HG03521 (cell line): ENCODE results near the gene LINGO1.

Source experiments
- ATAC-seq: cut with Tn5 transposase; IDR thresholded peaks from one replicate; pipeline ENCODE4 v1.9.1; 2021; ENCODE audit warnings: mild to moderate bottlenecking, moderate library complexity; ENCODE audit not compliant: unreplicated experiment

The LINGO1 gene

DNA sequence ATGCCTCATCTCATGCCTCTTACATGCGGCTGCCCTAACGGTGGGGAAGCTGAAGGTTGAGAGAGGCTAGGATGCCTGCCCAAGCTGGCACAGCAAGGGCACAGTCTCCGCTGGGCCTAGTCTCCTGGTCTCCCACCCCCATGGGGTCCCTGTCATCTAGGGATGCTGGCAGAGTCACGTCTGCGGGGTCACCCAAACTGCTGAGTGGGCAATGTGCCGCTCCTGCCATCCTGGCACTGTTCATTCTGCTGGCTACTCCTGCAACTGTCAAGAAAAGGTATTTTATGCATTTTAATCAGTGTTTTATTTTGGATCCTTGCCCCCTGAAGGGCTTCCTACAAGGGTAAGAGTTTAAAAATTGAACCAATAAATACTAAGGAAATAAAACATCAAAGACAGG is 12.8 kb downstream of the LINGO1 start:
- no peak for ATAC-seq

DNA sequence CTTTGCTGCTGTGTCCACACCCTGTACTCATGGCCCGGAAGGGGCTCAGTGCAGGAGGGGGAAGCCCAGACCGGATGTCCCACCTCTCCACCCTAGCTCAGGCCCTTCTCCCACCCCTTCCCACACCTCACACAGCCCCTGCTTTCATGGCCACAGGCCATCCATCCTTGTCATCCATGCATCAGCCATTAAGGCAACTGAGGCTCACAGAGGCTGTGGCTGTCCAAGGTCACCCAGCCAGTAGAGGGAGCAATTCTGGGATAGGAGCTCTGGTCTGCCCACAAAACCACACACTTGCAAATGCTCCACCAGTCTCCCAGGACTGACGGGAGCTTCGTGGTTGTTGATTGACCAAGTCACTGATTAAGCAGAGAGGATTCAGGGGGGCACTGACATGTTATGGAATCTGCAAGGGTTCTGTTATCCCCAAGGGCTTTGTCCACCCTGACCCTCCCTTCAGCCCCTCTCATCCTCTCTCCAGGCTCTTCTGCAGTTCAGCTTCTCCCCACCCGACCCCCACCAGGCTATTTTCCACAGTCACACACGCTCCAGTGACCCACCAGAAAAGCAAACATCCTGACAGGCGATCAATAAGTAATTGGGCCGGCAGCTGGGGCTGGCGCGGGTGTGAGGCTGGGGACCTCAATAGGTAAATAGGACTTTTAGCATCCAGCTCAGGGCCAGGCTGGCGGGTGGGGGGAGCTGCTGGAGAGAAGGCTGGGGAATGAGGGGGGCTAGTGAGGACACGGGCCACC is 15.1 kb downstream of the LINGO1 start:
- no peak for ATAC-seq

DNA sequence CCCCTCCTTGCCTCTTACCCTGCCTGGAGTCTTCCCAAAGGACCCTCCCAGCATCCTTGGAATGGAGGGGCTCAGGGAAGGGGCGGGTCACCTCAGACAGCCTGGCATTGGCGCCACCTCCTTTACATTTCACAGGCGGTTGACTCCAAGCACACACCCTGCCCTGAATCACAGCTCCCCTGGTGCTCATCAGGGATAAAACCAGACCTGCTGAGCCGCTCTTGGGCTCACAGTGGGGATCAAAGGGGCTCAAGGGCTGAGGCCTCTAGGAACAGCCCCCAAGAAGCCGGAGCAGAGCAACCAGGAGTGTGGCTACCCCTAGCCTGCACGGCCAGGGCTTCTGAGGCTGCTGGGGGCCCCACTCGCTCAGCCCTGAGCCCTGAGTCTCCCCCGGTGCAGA is 16.6 kb downstream of the LINGO1 start:
- no peak for ATAC-seq

DNA sequence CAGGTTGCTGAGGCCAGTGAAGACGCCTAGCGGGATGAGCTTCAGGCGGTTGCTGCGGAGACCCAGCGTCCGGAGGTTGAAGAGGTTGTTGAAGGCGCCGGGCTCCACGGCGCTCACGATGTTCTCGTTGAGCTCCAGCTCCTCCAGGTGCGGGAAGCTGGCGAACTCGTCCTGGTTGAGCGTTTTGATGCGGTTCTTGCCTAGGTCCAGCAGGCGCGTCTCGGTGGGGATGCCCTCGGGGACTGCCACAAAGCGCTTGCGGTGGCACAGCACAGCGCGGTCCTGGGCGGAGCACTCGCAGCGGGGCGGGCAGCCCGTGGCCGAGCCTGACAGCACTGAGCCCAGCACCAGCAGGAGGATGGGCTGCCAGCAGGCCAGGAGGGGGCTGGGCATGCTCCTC is 17.2 kb downstream of the LINGO1 start:
- no peak for ATAC-seq

DNA sequence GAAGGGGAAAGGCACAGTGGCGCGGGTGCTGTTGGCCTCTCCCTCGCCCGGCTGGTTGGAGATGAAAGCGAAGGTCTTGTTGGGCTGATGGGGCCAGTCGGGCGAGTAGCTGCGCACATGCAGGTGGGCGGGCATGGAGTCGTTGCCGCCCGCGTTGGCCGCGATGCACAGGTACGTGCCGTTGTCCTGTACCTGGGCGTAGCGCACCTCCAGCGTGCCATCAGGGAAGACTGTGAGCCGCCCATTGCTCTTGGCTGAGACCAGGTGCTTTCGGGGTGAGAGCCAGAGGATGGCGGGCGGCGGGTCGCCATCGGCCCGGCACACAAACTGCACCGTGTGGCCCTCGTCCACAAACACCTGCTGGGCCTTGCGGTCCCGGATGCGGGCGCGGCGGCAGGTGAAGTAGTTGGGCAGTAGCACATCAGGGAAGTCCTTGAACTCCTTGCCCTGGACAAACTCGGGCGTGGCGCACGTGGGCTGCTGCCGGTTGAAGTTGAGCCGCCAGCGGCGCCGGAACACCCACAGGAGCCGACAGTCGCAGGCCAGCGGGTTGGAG is 18.4 kb downstream of the LINGO1 start:
- no peak for ATAC-seq

DNA sequence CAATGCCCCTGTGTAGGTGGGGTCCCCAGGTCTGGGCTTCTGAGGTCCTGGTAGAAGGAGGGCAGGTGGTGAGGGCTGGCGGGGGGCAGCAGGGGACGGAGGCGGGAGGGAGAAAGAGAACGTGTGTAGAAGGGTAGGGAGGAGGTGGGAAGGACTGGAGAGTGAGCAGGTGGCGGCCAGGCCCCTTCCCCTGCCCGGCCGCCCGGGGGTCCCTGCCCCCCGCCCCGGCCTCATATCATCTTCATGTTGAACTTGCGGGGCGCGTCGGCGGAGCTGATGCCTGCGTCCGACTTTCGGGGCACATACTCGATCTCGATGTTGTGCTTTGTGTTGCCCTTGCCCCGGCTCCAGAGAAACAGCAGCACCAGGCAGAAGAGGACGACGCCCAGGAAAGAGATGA is 18.9 kb downstream of the LINGO1 start:
- ATAC-seq: no peak

DNA sequence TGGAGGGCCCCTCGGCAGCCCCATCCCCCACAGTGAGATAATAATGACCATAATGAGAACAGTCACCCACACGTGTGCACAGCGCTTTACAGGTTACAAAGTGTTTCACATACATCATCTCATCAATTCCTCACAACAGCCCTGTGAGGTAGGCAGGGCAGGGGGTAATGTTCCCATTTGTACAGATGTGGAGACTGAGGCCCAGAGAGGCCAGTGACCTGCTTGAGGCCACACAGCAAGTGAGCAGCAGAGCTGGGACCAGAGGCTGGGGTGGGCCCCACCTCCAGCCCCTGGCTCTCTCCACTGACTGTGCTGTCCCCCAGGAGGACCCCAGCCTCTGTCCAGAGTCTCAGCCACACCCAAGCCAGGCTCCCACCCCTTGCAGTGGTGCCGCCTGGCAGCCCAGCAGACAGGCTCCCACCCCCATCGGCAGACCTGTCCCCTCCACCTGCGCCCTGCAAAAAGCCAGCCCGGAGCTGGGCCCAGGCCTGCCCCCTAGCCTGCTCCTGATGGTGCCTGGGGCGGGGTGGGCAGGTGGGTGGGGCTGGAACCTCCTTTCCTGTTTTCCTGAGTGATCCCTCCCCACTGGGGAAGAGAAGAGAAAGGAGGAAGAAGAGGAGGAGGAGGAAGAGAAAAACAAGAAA is 19.6 kb downstream of the LINGO1 start:
- no peak for ATAC-seq

DNA sequence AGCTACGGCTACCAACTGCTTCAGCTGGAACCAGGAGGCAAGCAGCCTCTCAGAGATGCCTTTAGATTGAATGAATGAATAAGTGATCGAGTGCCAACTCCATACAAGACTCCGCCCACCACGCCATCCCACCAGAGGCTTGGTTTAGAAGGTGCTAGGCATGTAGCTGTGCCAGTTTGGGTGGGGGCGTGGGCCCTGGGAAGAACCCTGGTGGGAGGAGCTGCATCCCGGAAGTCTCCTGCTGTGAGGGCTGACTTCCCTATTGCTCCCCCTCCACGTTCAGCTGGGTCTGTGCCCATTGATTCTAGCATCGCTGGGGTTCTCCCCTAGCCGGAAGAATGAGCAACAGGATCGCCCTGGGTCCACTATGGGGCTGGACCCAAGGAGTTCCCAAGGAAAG is 20.9 kb downstream of the LINGO1 start:
- no peak for ATAC-seq

DNA sequence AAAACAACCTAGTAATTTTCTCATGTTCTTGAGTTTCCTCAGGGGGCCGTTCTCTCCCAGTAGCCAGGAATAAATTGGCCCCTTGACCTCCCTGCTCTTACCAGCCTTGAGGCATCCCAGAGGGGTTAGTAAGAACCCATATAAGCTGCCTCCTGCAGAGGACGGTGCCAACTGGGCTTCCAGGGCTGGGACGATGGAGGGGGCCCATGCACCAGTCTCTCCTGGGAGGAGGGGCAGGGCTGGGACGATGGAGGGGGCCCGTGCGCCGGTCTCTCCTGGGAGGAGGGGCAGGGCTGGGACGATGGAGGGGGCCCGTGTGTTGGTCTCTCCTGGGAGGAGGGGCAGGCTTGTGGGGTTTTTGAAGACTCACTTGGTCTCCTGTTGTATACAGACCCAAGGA is 22.0 kb downstream of the LINGO1 start:
- no peak for ATAC-seq

DNA sequence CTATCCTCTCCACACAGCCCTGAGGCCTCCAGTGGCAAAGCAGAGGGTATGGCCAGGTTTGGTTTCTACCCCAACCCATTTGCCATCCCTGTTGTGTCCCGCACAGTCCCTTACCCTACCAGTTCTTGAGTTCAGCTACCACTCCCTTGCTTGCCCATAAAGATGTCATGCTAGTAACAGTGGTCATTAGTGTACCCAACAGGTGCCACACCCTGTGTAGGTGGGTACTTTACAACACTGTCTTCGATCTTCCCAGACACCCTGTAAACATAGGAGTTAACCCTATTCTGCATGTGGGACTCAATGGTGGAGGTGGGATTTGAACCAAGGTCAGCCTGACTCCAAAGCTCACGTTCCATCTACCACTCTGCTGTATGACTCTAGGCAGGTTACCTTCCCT is 23.2 kb downstream of the LINGO1 start:
- no peak for ATAC-seq

DNA sequence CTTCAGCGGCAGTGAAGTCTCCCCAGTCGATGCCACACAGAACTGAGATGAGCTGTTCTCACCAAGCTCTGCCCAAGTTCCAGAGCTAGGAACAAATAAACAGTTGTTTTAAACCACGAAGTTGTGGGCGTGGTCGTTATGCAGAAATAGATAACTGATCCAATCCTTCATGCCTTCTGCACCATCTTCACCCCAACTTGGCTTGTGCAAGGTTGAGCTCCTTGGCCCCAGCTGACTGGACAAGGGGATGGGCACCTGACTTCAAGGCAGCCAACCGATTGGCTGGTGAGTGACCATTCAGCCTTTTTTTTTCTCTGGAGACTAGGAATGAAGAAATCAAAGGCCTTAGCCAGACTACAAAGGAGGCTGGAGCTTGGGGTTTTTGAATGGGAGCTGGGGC is 23.9 kb downstream of the LINGO1 start:
- no peak for ATAC-seq

DNA sequence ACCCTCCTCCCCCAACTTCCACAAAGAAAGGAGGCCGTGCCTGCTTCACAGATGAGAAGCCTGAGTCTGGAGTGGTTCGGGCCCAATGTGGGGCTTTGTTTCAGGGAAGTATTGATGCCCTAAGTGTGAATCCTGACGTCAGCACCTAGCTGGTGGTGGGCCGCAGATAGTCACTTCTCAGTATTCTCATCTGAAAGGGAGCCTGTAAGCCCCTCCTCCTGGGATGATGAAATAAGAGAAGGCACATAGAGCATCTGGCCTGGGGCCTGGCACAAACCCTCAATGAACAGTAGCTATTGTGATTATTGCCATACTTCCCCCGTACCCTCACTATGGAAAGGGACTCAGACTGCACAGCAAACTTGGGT is 24.8 kb downstream of the LINGO1 start:
- ATAC-seq: no peak

DNA sequence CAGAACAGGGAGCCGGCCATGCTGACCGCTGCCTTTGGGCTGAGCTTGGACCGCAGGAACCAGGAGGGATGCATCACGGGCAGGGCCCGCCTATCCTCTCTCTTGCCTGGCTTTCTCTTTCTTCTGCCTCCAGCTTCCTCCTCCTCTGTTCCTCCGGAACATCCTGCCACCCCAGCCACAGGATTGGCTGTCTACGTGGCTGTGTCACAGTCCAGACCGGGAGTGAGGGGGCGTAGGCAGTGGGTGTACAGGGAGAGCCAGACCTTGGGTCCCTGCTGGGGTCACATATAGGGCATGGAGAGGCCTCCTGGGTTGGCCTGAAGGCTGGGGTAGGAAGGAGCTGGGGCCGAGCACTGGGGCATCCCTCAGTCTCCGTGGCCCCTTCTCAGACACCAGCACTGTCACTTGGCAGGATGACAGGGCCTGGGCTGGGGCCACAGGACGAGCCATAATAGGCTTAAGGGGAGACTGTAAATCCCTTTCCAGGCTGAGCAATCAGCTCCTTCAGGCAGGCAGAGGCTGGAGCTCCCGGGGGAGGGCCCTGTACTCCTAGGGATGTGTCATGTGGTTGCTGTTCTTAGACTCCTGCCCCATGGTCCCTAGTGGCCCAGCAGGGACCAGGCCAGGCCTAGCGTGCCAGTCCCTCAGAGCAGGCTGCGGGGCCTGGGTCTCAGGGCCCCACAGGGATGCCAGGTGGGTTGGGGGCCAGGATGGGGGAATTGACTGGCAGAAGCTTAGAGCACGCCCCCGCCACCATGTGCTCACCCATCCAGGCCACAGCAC is 25.4 kb downstream of the LINGO1 start:
- ATAC-seq: no peak

DNA sequence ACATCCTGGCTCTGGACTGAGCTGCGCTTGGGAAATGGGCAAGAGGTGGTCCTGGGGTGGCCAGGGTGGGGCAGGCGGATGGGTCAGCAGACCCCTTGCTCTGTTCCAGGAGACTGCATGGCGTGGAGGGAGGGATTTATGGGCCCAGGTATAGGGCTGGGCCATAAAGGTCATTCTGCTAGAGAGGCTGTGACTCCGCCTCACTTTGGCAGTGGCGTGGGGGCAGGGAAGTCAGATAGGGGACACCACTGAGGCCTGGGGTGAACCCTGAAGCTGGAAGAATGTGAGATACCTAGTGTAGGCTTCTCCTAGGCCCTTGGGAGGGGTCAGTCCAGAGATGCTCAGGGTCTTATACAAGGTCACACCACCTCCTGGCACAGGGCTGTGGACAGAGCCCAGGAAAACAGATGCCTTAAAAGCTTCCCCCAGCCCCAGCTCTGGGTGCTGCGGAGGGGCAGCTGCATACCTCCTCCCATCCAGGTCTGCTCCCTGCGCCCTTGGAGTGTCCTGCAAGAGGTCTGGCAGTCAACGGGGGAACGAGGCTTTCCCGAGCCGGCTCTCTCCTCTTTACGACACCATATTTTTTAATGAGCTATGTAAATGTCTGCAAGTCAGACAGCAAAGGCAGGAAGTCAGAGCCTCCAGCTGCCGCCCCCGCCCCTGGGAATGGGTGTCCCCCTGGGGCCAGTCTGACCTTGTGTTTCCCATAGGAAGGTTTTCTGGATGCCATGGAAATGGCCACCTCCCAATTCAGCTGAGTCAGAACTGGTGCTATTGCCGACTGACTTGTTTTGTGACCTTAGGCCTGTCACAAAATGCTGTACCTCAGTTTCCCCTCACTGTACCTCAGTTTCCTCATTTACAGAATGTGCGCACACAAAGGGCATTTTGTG is 26.3 kb downstream of the LINGO1 start:
- no peak for ATAC-seq

DNA sequence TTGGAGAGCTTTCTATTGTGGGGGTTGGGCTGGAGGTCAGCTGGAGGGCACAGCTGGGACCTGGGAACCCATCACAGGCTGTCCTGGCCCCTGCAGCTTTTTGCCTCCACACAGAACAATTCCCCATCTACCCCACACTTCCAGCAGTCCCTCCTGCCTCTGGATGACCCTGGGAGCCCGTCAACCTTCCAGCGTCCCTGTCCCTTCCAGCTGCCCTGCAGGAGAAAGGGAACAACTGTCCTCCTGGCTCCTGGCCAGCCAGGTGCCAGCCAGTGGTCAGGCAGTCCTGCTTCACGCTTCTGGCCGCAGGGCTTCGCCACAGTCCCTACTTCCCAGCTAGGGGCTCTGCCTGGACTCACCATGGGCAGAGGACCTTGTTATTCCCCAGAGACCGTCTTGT is 27.2 kb downstream of the LINGO1 start:
- no peak for ATAC-seq

DNA sequence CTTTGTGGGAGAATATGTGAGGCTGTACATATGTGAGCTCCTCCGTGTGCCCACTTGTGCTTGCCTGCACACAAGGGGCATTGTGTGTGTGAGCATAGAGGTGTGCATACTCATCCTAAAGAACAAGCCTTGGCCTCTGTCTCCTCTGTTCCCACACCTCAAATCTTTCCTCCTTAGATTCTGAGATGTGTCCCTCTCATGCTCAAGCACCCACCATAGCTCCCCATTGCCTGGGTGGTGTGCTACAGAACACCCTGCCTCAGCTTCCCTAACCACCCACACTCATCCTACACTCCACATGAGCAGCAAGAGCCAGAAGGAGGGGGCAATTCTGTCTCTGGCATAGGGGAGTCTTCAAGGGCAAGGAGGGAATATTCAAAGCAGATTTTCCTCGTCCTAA is 27.7 kb downstream of the LINGO1 start:
- ATAC-seq: no peak

DNA sequence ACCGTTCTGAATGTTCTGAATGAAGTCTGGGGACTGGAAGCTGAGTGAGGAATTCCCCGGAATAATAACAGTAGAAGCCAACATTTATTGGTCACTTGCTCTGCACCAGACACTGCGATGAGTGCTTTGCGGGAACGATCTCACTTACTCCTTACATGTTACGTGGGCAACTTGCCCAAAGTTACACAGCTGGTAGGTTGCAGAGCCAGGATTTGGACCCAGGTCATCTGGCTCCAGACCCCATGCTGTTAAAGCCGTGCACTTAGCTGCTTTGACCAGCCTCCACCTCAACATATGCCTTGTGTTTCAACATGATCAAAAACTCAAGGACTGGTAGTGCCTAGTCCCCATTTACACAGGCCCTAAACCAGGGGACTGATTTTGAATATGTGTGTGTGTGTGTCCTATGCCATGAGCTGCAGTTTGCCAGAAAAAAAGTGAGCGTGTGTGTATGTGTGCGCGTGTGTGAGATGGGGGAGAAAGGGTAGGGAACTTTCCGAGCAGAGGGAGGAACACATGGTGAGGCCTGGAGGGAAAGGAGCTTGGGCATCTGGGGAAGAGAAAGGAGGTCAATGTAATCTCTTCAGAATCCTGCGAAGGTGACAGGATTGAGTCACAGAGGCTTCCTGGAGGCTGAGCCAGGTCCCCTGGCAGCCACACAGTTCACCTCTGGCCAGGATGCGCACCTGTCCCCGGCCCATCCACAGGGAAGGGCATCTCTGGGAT is 28.9 kb downstream of the LINGO1 start:
- ATAC-seq: no peak

DNA sequence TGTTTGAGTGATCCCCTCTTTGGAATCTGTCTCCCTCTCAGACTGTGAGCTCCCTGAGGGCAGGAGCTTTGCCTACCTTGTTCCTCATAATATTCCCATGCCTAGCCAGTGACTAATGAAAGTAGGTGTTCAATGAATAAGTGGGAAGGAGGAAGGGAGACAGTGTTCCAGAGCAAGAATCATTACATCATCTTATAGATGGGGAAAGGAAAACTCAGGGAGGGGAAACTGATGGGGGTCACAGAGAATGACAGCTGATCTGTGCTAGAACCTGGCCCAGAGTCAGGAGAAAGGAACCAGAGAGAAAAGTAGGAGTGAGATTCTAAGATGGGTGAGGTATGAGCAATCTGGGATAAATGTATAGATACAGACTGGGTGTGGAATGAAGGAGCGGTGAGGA is 29.9 kb downstream of the LINGO1 start:
- ATAC-seq: no peak

DNA sequence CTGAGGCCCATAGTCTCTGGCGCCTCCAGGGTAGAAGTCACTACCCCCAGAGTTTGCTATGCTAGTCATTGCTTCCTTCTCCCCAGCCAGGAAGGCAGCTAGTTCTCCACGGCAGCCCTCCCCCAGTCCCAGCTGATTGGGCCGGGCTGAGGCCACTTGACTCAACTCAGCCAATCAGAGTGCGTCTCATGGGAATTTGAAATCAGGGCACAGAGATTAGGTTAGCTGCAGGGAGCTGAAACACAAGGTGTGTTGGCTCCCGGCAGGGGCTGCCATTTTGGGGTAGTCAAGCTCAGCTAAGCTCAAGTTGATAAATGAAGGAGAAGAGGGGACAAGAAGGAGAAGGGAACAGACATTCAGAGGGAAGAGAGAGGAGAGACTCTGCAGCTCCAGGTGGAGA is 32.8 kb downstream of the LINGO1 start:
- ATAC-seq: no peak

DNA sequence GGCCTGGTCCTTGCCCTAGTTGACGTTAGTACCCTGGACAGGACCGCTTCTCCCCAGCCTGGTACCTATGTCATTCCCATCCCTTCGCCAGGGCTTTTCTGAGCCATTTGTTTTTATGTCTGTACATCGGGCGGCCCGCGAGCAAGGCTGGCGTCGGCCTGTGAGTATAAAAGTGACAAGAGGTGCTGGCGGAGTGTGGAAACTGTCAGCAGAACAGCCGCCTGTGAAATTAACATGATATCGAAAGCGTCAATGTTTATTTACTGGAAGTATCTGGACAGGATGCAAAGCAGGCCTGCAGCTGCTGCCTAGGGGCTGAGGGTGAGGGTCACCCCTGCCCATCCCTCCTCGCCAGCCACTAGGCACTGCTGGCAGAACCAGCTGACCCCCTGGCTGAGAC is 33.4 kb downstream of the LINGO1 start:
- no peak for ATAC-seq
